Measurements from ENCODE around the gene DLGAP3.
"Not testable (repeated sequence)": the region's sequence is repeated elsewhere in the genome, so short reads cannot be mapped to it uniquely, and the experiment has no call there.

Gene DLGAP3

GRCh38 chr1:34929497-34929852 is at the start of gene DLGAP3:
TSS of gene DLGAP3 (minus strand) at chr1:34929650. CDS start at chr1:34905383, 24,267 bp downstream.
- no peak for DNase-seq

- DNase-seq, result no peak
Measured at GRCh38 chr1:34978921-34979320, 49.5 kb upstream of the DLGAP3 start.

- no peak for DNase-seq
Measured at GRCh38 chr1:34977858-34978257, 48.4 kb upstream of the DLGAP3 start.

- no peak for DNase-seq
Measured at GRCh38 chr1:34977210-34977471, 47.7 kb upstream of the DLGAP3 start.

GRCh38 chr1:34976384-34977209 is 47.1 kb upstream of the DLGAP3 start:
- no peak for DNase-seq

- no peak for DNase-seq
Measured at GRCh38 chr1:34975771-34976170, 46.3 kb upstream of the DLGAP3 start.

GRCh38 chr1:34975338-34975737 is 45.9 kb upstream of the DLGAP3 start:
- no peak for DNase-seq

GRCh38 chr1:34974626-34975025 is 45.2 kb upstream of the DLGAP3 start:
- no peak for DNase-seq

- DNase-seq, result no peak
Measured at GRCh38 chr1:34973326-34973725, 43.9 kb upstream of the DLGAP3 start.

GRCh38 chr1:34970829-34971228 is 41.4 kb upstream of the DLGAP3 start:
- no peak for DNase-seq

- DNase-seq, result no peak
Measured at GRCh38 chr1:34970220-34970735, 40.8 kb upstream of the DLGAP3 start.

GRCh38 chr1:34968297-34968696 is 38.8 kb upstream of the DLGAP3 start:
- DNase-seq, result not testable (repeated sequence)

GRCh38 chr1:34967672-34968071 is 38.2 kb upstream of the DLGAP3 start:
- not testable (repeated sequence) for DNase-seq

- DNase-seq, result no peak
Measured at GRCh38 chr1:34965597-34965996, 36.1 kb upstream of the DLGAP3 start.

- no peak for DNase-seq
Measured at GRCh38 chr1:34950428-34950827, 21.0 kb upstream of the DLGAP3 start.

GRCh38 chr1:34948739-34949138 is 19.3 kb upstream of the DLGAP3 start:
- DNase-seq, result not testable (repeated sequence)

GRCh38 chr1:34947641-34948314 is 18.3 kb upstream of the DLGAP3 start:
- not testable (repeated sequence) for DNase-seq

- no peak for DNase-seq
Measured at GRCh38 chr1:34946211-34946610, 16.8 kb upstream of the DLGAP3 start.

GRCh38 chr1:34941798-34942197 is 12.3 kb upstream of the DLGAP3 start:
- DNase-seq, result not testable (repeated sequence)

GRCh38 chr1:34930702-34931071 is 1.2 kb upstream of the DLGAP3 start:
- DNase-seq, result no peak

- DNase-seq, result no peak
Measured at GRCh38 chr1:34929853-34930701, 627 bp upstream of the DLGAP3 start.

GRCh38 chr1:34928699-34929496 is 552 bp downstream of the DLGAP3 start:
- DNase-seq, result no peak

Data from NCI-H2107 (cell line).